Activated CD8-positive, alpha-beta T cell treated with anti-CD3 and anti-CD28 coated beads for 36 hours (primary cell): Measurements from ENCODE around the gene KDM2A. TPM values are rescaled to one million over a fixed set of nuclear protein-coding genes. Genes with fewer than 3 reads are reported as not detected.

Experiments
- ATAC-seq: fragments of 200-7000 bp; cut with Tn5 transposase; one replicate; pipeline ENCODE4 v1.10.0; 2021; ENCODE audit warnings: mild to moderate bottlenecking, moderate library complexity
- CTCF ChIA-PET: fragments of 350-600 bp; sonication (Branson Sonifier 250); formaldehyde crosslinking; loops from one replicate; lab custom pipeline; 2021; ENCODE audit warnings: antibody characterized with exemption; lab: Charles Lee
- POLR2A ChIA-PET: fragments of 350-600 bp; sonication (Branson Sonifier 250); formaldehyde crosslinking; loops from one replicate; lab custom pipeline; 2021; ENCODE audit warnings: antibody characterized with exemption; lab: Charles Lee
- DNase-seq: peaks from one replicate; pipeline ENCODE4 v3.0.0-alpha.2; 2020
- H3K27ac Mint-ChIP-seq: one replicate; pipeline ENCODE4 v1.8.0; 2021; ENCODE audit warnings: mild to moderate bottlenecking, mixed read lengths
- H3K27me3 Mint-ChIP-seq: one replicate; pipeline ENCODE4 v1.8.0; 2021; ENCODE audit warnings: mixed read lengths
- H3K36me3 Mint-ChIP-seq: one replicate; pipeline ENCODE4 v1.8.0; 2021; ENCODE audit warnings: low read depth, mixed read lengths
- H3K4me1 Mint-ChIP-seq: one replicate; pipeline ENCODE4 v1.8.0; 2021; ENCODE audit warnings: low read depth, mixed read lengths
- H3K4me3 Mint-ChIP-seq: one replicate; pipeline ENCODE4 v1.8.0; 2021; ENCODE audit warnings: mild to moderate bottlenecking, moderate library complexity, mixed read lengths
- H3K9me3 Mint-ChIP-seq: one replicate; pipeline ENCODE4 v1.8.0; 2021; ENCODE audit warnings: mixed read lengths
- CTCF ChIP-seq: fragments of 200-600 bp; IDR thresholded peaks from one replicate; pipeline ENCODE4 v1.8.0; 2022; ENCODE audit warnings: antibody characterized with exemption, mild to moderate bottlenecking
- intact Hi-C: fragments of 100-400 bp; cut with micrococcal nuclease; formaldehyde crosslinking; loops from one replicate; pipeline ENCODE4 v1.10.0; 2022
- total RNA-seq, 2 experiments: library from RNA; stranded (reverse); gene quantifications; one replicate each; pipeline ENCODE4 v1.2.3, GENCODE V29; 2021

KDM2A gene
- total RNA-seq, 2 experiments from 2014 or later, result 79.6 to 88.1 TPM

- ChIA-PET CTCF (interaction anchor here (0.8 to 4.5 kb wide), 5 partner anchors 15 to 51 kb away, joined by 3 to 23 read pairs (median 4); partner anchors contain the start of gene POLD4), POLR2A (interaction anchor here (0.8 to 6.9 kb wide), 7 partner anchors 12 to 101 kb away, joined by 3 to 88 read pairs (median 3); partner anchors contain the start of gene ANKRD13D)
- H3K9me3 Mint-ChIP-seq, result no peaks in the 10 kb centered on the region
- H3K27ac Mint-ChIP-seq, result no peak overlapping the region
- intact Hi-C loops, result no loop called here
- ATAC-seq (no peak), DNase-seq (no peak)
- peaks cover 14% of the 10 kb centered on the region for H3K4me1 Mint-ChIP-seq
- peak overlapping the region; percentile 45 for H3K4me3 Mint-ChIP-seq
- no peak for TF ChIP-seq CTCF
- peaks cover 26% of the 10 kb centered on the region for H3K36me3 Mint-ChIP-seq
- H3K27me3 Mint-ChIP-seq, result no peaks in the 10 kb centered on the region
These were observed 183.0 kb downstream of the KDM2A start for GRCh38 chr11:67301951-67302516.

GRCh38 chr11:67302571-67303131 is 183.6 kb downstream of the KDM2A start:
- ATAC-seq, result peak; percentile 23
- no peak for DNase-seq
- no peak overlapping the region for H3K27ac Mint-ChIP-seq
- no peaks in the 10 kb centered on the region for H3K27me3 Mint-ChIP-seq
- TF ChIP-seq CTCF, result no peak
- CTCF ChIA-PET, result interaction anchor here (0.8 to 4.5 kb wide), 9 partner anchors 10 to 50 kb away, joined by 3 to 23 read pairs (median 4); partner anchors contain the start of genes ANKRD13D and POLD4
- intact Hi-C loops, result no loop called here
- POLR2A ChIA-PET, result interaction anchor here (0.6 to 6.9 kb wide), 13 partner anchors 12 to 100 kb away, joined by 3 to 88 read pairs (median 3); partner anchors contain the start of gene ANKRD13D
- H3K9me3 Mint-ChIP-seq, result no peaks in the 10 kb centered on the region
- peaks cover 14% of the 10 kb centered on the region for H3K4me1 Mint-ChIP-seq
- H3K4me3 Mint-ChIP-seq, result peak overlapping the region; percentile 45
- H3K36me3 Mint-ChIP-seq, result peaks cover 25% of the 10 kb centered on the region

- TF ChIP-seq CTCF, result no peak
- Mint-ChIP-seq H3K36me3 (peaks cover 18% of the 10 kb centered on the region), H3K9me3 (no peaks in the 10 kb centered on the region), H3K4me1 (peaks cover 12% of the 10 kb centered on the region), H3K4me3 (peak within 1 kb of the TSS; percentile 59), H3K27me3 (no peaks in the 10 kb centered on the region), H3K27ac (no peak within 1 kb of the TSS)
- CTCF ChIA-PET, result interaction anchor here (0.8 to 4.5 kb wide), 10 partner anchors 10 to 50 kb away, joined by 3 to 23 read pairs (median 4); partner anchors contain the start of genes ANKRD13D and POLD4
- ATAC-seq (peak; percentile 84), DNase-seq (peak; percentile 57)
- POLR2A ChIA-PET, result interaction anchor here (0.6 to 6.9 kb wide), 13 partner anchors 13 to 99 kb away, joined by 3 to 88 read pairs (median 3); partner anchors contain the start of gene ANKRD13D
- intact Hi-C loops, result no loop called here
These were observed 184.2 kb downstream of the KDM2A start, which contains the start of gene SSH3 for GRCh38 chr11:67303132-67303834. SSH3 (plus strand) TSS chr11:67303530; CDS start chr11:67303626, 96 bp downstream.

- Mint-ChIP-seq H3K27ac (no peak overlapping the region), H3K9me3 (no peaks in the 10 kb centered on the region), H3K27me3 (no peaks in the 10 kb centered on the region), H3K36me3 (peaks cover 12% of the 10 kb centered on the region), H3K4me1 (peaks cover 7% of the 10 kb centered on the region), H3K4me3 (peak overlapping the region; percentile 59)
- no peak for TF ChIP-seq CTCF
- intact Hi-C loops, result no loop called here
- ChIA-PET CTCF (interaction anchor here (1.0 to 4.5 kb wide), 7 partner anchors 10 to 49 kb away, joined by 3 to 23 read pairs (median 3); partner anchors contain the start of genes ANKRD13D and POLD4), POLR2A (interaction anchor here (1.0 to 6.9 kb wide), 7 partner anchors 10 to 64 kb away, joined by 3 to 88 read pairs (median 5); partner anchors contain the start of gene ANKRD13D)
- peak; percentile 43 for DNase-seq
- ATAC-seq, result peak; percentile 41
These were observed 184.9 kb downstream of the KDM2A start for GRCh38 chr11:67303835-67304411.
